DMS53 treated with DMSO at 0.1 percent for 48 hours (cell line): ENCODE measurements around the gene ADM2.
"Not testable (repeated sequence)": the region's sequence is repeated elsewhere in the genome, so short reads cannot be mapped to it uniquely, and the experiment has no call there.

Experiments used
- DNase-seq: peaks from one replicate; lab custom pipeline; 2025; ENCODE audit not compliant: unreplicated experiment; lab: John Stamatoyannopoulos, UW

ADM2 gene

GRCh38 chr22:50505276-50505775, 24.0 kb downstream of the ADM2 start:
- DNase-seq = no peak

- no peak for DNase-seq
Observed at GRCh38 chr22:50505776-50506610, 24.6 kb downstream of the ADM2 start.

- DNase-seq = no peak
Observed at GRCh38 chr22:50506611-50507420, 25.5 kb downstream of the ADM2 start.

GRCh38 chr22:50507421-50507990, 26.2 kb downstream of the ADM2 start, which contains the start of gene LMF2:
TSS of gene LMF2 (minus strand) at chr22:50507702. CDS start at chr22:50507675, 27 bp downstream.
- peak; percentile 71 for DNase-seq

- peak; percentile 80 for DNase-seq
Observed at GRCh38 chr22:50507991-50508884, 26.9 kb downstream of the ADM2 start, which contains the start of gene NCAPH2. TSS of gene NCAPH2 (plus strand) at chr22:50508224. CDS start at chr22:50508338, 114 bp downstream.

GRCh38 chr22:50508897-50509296, 27.6 kb downstream of the ADM2 start:
- no peak for DNase-seq

- no peak for DNase-seq
Observed at GRCh38 chr22:50513175-50513574, 31.8 kb downstream of the ADM2 start.

- no peak for DNase-seq
Observed at GRCh38 chr22:50516068-50516467, 34.7 kb downstream of the ADM2 start.

- no peak for DNase-seq
Observed at GRCh38 chr22:50516891-50517290, 35.5 kb downstream of the ADM2 start.

- no peak for DNase-seq
Observed at GRCh38 chr22:50517495-50518260, 36.3 kb downstream of the ADM2 start.

GRCh38 chr22:50518606-50519005, 37.3 kb downstream of the ADM2 start:
- DNase-seq = no peak

- DNase-seq = no peak
Observed at GRCh38 chr22:50519151-50519550, 37.8 kb downstream of the ADM2 start.

GRCh38 chr22:50520184-50520583, 38.8 kb downstream of the ADM2 start:
- not testable (repeated sequence) for DNase-seq

- no peak for DNase-seq
Observed at GRCh38 chr22:50520826-50521453, 39.6 kb downstream of the ADM2 start.

GRCh38 chr22:50521710-50522109, 40.4 kb downstream of the ADM2 start:
- no peak for DNase-seq

- DNase-seq = no peak
Observed at GRCh38 chr22:50522208-50522805, 41.0 kb downstream of the ADM2 start.

GRCh38 chr22:50522806-50523438, 41.6 kb downstream of the ADM2 start:
- DNase-seq = no peak

- no peak for DNase-seq
Observed at GRCh38 chr22:50523458-50523805, 42.1 kb downstream of the ADM2 start.
